Caco-2 (cell line): ENCODE measurements around the gene PCDH20. TPM values are rescaled to one million over a fixed set of nuclear protein-coding genes. Genes with fewer than 3 reads are reported as not detected.

Experiments
- Bru-seq: library from RNA; stranded (reverse); fragments of 400-500 nt; gene quantifications from one replicate; lab custom pipeline; 2021; lab: Mats Ljungman, UMichigan
- BruChase-seq, 2 experiments: library from RNA; stranded (reverse); fragments of 400-500 nt; gene quantifications; one replicate each; lab custom pipeline; 2021; lab: Mats Ljungman, UMichigan
- BruUV-seq: library from RNA; stranded (reverse); fragments of 400-500 nt; replicated peaks from 2 replicates; lab custom pipeline; 2021; lab: Mats Ljungman, UMichigan
- CTCF ChIA-PET: fragments of 300-600 bp; sonication (Branson Sonifier 250); formaldehyde crosslinking; loops from one replicate; lab custom pipeline; 2022; ENCODE audit warnings: antibody characterized with exemption; lab: Charles Lee
- POLR2A ChIA-PET: fragments of 300-600 bp; sonication (Branson Sonifier 250); formaldehyde crosslinking; loops from one replicate; lab custom pipeline; 2022; ENCODE audit warnings: antibody characterized with exemption; lab: Charles Lee
- DNase-seq, 2 experiments: peaks; one replicate each; pipeline versions ENCODE4 v3.0.0 to v3.0.0-alpha.2; 2020 to 2022
- H3K27me3 ChIP-seq: replicated peaks from 2 replicates; pipeline ENCODE4 v1.6.0; 2011; ENCODE audit warnings: low read length; ENCODE audit not compliant: control insufficient read depth, insufficient read depth
- H3K36me3 ChIP-seq: 2 replicates; pipeline ENCODE4 v1.5.1; 2011; ENCODE audit warnings: low read length; ENCODE audit not compliant: control insufficient read depth, insufficient read depth
- H3K4me1 ChIP-seq: fragments of 250-450 bp; sonication (Bioruptor Pico); 2 replicates; pipeline ENCODE4 v1.5.1; 2020; ENCODE audit warnings: mild to moderate bottlenecking
- H3K4me3 ChIP-seq: 2 replicates; pipeline ENCODE4 v1.5.1; 2011; ENCODE audit warnings: low read depth, mild to moderate bottlenecking, control low read depth, low read length
- H3K9me3 ChIP-seq: fragments of 250-450 bp; sonication (Bioruptor Pico); 2 replicates; pipeline ENCODE4 v1.5.1; 2020; ENCODE audit warnings: mild to moderate bottlenecking, moderate library complexity
- H3K27ac Mint-ChIP-seq: one replicate; pipeline ENCODE4 v1.8.0; 2022; ENCODE audit warnings: mixed read lengths; ENCODE audit not compliant: unreplicated experiment
- H3K27me3 Mint-ChIP-seq: one replicate; pipeline ENCODE4 v1.8.0; 2022; ENCODE audit warnings: mixed read lengths; ENCODE audit not compliant: insufficient read depth, unreplicated experiment
- H3K36me3 Mint-ChIP-seq: one replicate; pipeline ENCODE4 v1.8.0; 2022; ENCODE audit warnings: mild to moderate bottlenecking, mixed read lengths; ENCODE audit not compliant: insufficient read depth, unreplicated experiment
- H3K4me1 Mint-ChIP-seq: one replicate; pipeline ENCODE4 v1.8.0; 2022; ENCODE audit warnings: low read depth, mixed read lengths; ENCODE audit not compliant: unreplicated experiment
- H3K4me3 Mint-ChIP-seq: one replicate; pipeline ENCODE4 v1.8.0; 2022; ENCODE audit warnings: mild to moderate bottlenecking, moderate library complexity, mixed read lengths; ENCODE audit not compliant: unreplicated experiment
- H3K9me3 Mint-ChIP-seq: one replicate; pipeline ENCODE4 v1.8.0; 2022; ENCODE audit warnings: mixed read lengths; ENCODE audit not compliant: unreplicated experiment
- CTCF ChIP-seq, 2 experiments: fragments of 200-600 bp in 1 of 2; IDR thresholded peaks; 1 replicate in 1 of 2; 2 replicates in 1 of 2; pipeline versions ENCODE4 v1.5.1 to v1.8.0; 2011 to 2022; ENCODE audit warnings: antibody characterized with exemption in 1 of 2, control low read depth in 1 of 2, inconsistent platforms in 1 of 2, low read depth in 1 of 2, low read length in 1 of 2, mild to moderate bottlenecking in 1 of 2, moderate library complexity in 1 of 2; ENCODE audit not compliant: insufficient read depth in 1 of 2, severe bottlenecking in 1 of 2, unreplicated experiment in 1 of 2
- intact Hi-C: fragments of 100-400 bp; cut with micrococcal nuclease; formaldehyde crosslinking; loops from one replicate; pipeline ENCODE4 v1.10.0; 2022; ENCODE audit not compliant: unreplicated experiment
- long read RNA-seq: library from polyadenylated mRNA; stranded (forward); transcript quantifications from one replicate; pipeline ENCODE4 v2.0.0, GENCODE V29; 2022
- total RNA-seq: library from RNA; stranded (reverse); gene quantifications from 2 replicates; pipeline ENCODE4 v1.2.3, GENCODE V29; 2022

Gene PCDH20
- total RNA-seq (not detected in 2 replicates), Bru-seq, nascent RNA (not detected), BruChase-seq, experiment 1, labeled RNA remaining after a 2-hour chase (percentile 32 among the genes with signal in this experiment), BruChase-seq, experiment 2, labeled RNA remaining after a 6-hour chase (not detected)
- long read RNA-seq: 0 reads

- Histone ChIP-seq H3K4me1 (no peaks in the 10 kb centered on the region), H3K9me3 (no peaks in the 10 kb centered on the region), H3K4me3 (no peak within 1 kb of the TSS), H3K27me3 (no peaks in the 10 kb centered on the region), H3K36me3 (no peaks in the 10 kb centered on the region)
- DNase-seq: no peak
- BruUV-seq: no TSS peak
- POLR2A ChIA-PET: no interaction called here
- intact Hi-C loops: loop anchor here (10.0 kb wide), 1 partner anchor 291 kb away; no protein-coding TSS in a partner anchor
- CTCF ChIA-PET: interaction anchor here (1.1 kb wide), 1 partner anchor 130 kb away, joined by 3 read pairs; no protein-coding TSS in a partner anchor
- H3K4me1 Mint-ChIP-seq: peaks cover 8% of the 10 kb centered on the region
- no peaks in the 10 kb centered on the region for H3K9me3 Mint-ChIP-seq
- H3K27me3 Mint-ChIP-seq: peaks cover 7% of the 10 kb centered on the region
- TF ChIP-seq CTCF (IDR thresholded peaks at IDR 0.05; ENCODE audit: insufficient read depth in 1 of 2, low read depth in 1 of 2, low read length in 1 of 2, severe bottlenecking in 1 of 2, unreplicated experiment in 1 of 2): no peak
- H3K36me3 Mint-ChIP-seq: no peaks in the 10 kb centered on the region
- no peak within 1 kb of the TSS for H3K27ac Mint-ChIP-seq
- peak within 1 kb of the TSS; percentile 46 for H3K4me3 Mint-ChIP-seq
These were observed at the start of gene PCDH20 for GRCh38 chr13:61415749-61416148. TSS of gene PCDH20 (minus strand) at chr13:61415849. CDS start at chr13:61415158, 691 bp downstream.

DNA sequence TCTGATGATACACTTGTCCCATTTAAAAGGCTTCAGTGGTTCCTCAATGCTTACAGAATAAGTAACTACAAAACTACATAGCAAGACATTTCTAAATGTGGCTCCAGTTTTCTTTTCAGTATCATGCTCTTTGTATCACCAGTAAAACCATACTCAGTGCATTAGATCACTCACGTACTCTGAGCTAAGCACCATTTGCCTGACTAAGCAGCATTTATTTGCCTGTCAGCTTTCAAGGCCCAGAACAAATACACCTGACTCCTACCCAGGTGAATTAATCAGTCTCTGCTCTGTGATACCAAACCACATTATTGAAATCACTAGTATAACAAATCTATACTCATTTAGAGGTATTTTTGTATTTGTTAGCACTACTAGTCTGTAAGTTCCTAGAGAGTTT is 47.4 kb upstream of the PCDH20 start:
- intact Hi-C loops: no loop called here
- Mint-ChIP-seq H3K27ac (no peak overlapping the region), H3K36me3 (no peaks in the 10 kb centered on the region), H3K27me3 (peaks cover 2% of the 10 kb centered on the region), H3K9me3 (no peaks in the 10 kb centered on the region), H3K4me3 (no peak overlapping the region), H3K4me1 (no peaks in the 10 kb centered on the region)
- no peak for TF ChIP-seq CTCF (IDR thresholded peaks at IDR 0.05; ENCODE audit: insufficient read depth in 1 of 2, low read depth in 1 of 2, low read length in 1 of 2, severe bottlenecking in 1 of 2, unreplicated experiment in 1 of 2)
- Histone ChIP-seq H3K9me3 (no peaks in the 10 kb centered on the region), H3K4me1 (no peaks in the 10 kb centered on the region), H3K36me3 (no peaks in the 10 kb centered on the region), H3K4me3 (no peak overlapping the region), H3K27me3 (no peaks in the 10 kb centered on the region)
- BruUV-seq: no TSS peak
- POLR2A ChIA-PET: no interaction called here
- CTCF ChIA-PET: interaction anchor here (0.6 kb wide), 1 partner anchor 118 kb away, joined by 4 read pairs; no protein-coding TSS in a partner anchor
- DNase-seq: no peak

GRCh38 chr13:61453121-61453520 is 37.5 kb upstream of the PCDH20 start:
- Mint-ChIP-seq H3K9me3 (no peaks in the 10 kb centered on the region), H3K27me3 (no peaks in the 10 kb centered on the region), H3K4me1 (no peaks in the 10 kb centered on the region), H3K4me3 (no peak overlapping the region), H3K27ac (no peak overlapping the region), H3K36me3 (no peaks in the 10 kb centered on the region)
- H3K9me3 ChIP-seq: no peaks in the 10 kb centered on the region
- no peak for DNase-seq
- no TSS peak for BruUV-seq
- TF ChIP-seq CTCF (IDR thresholded peaks at IDR 0.05; ENCODE audit: insufficient read depth in 1 of 2, low read depth in 1 of 2, low read length in 1 of 2, severe bottlenecking in 1 of 2, unreplicated experiment in 1 of 2): no peak
- H3K27me3 ChIP-seq: no peaks in the 10 kb centered on the region
- CTCF ChIA-PET: no interaction called here
- POLR2A ChIA-PET: no interaction called here
- no peaks in the 10 kb centered on the region for H3K36me3 ChIP-seq
- H3K4me1 ChIP-seq: no peaks in the 10 kb centered on the region
- intact Hi-C loops: no loop called here
- H3K4me3 ChIP-seq: no peak overlapping the region
